CD4-positive, alpha-beta memory T cell (primary cell): ENCODE measurements around the gene DRC7. TPM values are rescaled to one million over a fixed set of nuclear protein-coding genes. Genes with fewer than 3 reads are reported as not detected.
A peak's percentile ranks its signal among the peaks of the same experiment; 100 is the strongest.
"Not testable (repeated sequence)": the region's sequence is repeated elsewhere in the genome, so short reads cannot be mapped to it uniquely, and the experiment has no call there.

Source experiments
- CTCF ChIA-PET: fragments of 350-600 bp; sonication (Branson Sonifier 250); formaldehyde crosslinking; loops from one replicate; lab custom pipeline; 2021; ENCODE audit warnings: inconsistent platforms; ENCODE audit not compliant: partially characterized antibody; lab: Charles Lee
- POLR2A ChIA-PET: fragments of 350-600 bp; sonication (Branson Sonifier 250); formaldehyde crosslinking; loops from one replicate; lab custom pipeline; 2021; ENCODE audit not compliant: partially characterized antibody; lab: Charles Lee
- DNase-seq, 5 donors: peaks; one replicate each; pipeline versions ENCODE4 v3.0.0 to v3.0.0-alpha.2; 2020 to 2022; ENCODE audit warnings: mixed read lengths in 1 of 5
- H3K27ac ChIP-seq: one replicate; pipeline ENCODE4 v1.7.0; 2013; ENCODE audit warnings: low read depth, low read length
- H3K27me3 ChIP-seq: 2 replicates; pipeline ENCODE4 v1.7.0; 2013; ENCODE audit warnings: mild to moderate bottlenecking, low read length, moderate library complexity; ENCODE audit not compliant: insufficient read depth
- H3K36me3 ChIP-seq: 2 replicates; pipeline ENCODE4 v1.7.0; 2013; ENCODE audit warnings: mild to moderate bottlenecking, low read length, moderate library complexity; ENCODE audit not compliant: insufficient read depth
- H3K4me1 ChIP-seq: 2 replicates; pipeline ENCODE4 v1.7.0; 2013; ENCODE audit warnings: mild to moderate bottlenecking, low read length, moderate library complexity; ENCODE audit not compliant: insufficient read depth
- H3K4me3 ChIP-seq, 2 donors: one replicate each; pipeline ENCODE4 v1.7.0; 2013; ENCODE audit warnings: low read length in 2 of 2, mild to moderate bottlenecking in 1 of 2
- H3K9me3 ChIP-seq, 2 donors: one replicate each; pipeline ENCODE4 v1.7.0; 2013; ENCODE audit warnings: low read length in 2 of 2, control low read depth in 1 of 2; ENCODE audit not compliant: control insufficient read depth in 1 of 2
- H3K27ac Mint-ChIP-seq, 7 donors: one replicate each; pipeline ENCODE4 v1.8.0; 2020 to 2021; ENCODE audit warnings: mixed read lengths in 7 of 7, mild to moderate bottlenecking in 6 of 7, inconsistent platforms in 3 of 7, moderate library complexity in 3 of 7
- H3K27me3 Mint-ChIP-seq, 2 donors: one replicate each; pipeline ENCODE4 v1.8.0; 2020 to 2021; ENCODE audit warnings: mixed read lengths in 2 of 2
- H3K36me3 Mint-ChIP-seq, 2 donors: one replicate each; pipeline ENCODE4 v1.8.0; 2020 to 2021; ENCODE audit warnings: mixed read lengths in 2 of 2, inconsistent platforms in 1 of 2, mild to moderate bottlenecking in 1 of 2
- H3K4me1 Mint-ChIP-seq, 4 donors: one replicate each; pipeline ENCODE4 v1.8.0; 2020 to 2021; ENCODE audit warnings: mixed read lengths in 4 of 4, mild to moderate bottlenecking in 1 of 4
- H3K4me3 Mint-ChIP-seq, 8 donors: one replicate each; pipeline ENCODE4 v1.8.0; 2020 to 2021; ENCODE audit warnings: mixed read lengths in 8 of 8, mild to moderate bottlenecking in 7 of 8, moderate library complexity in 6 of 8, inconsistent platforms in 3 of 8
- H3K9me3 Mint-ChIP-seq, 8 donors: one replicate each; pipeline ENCODE4 v1.8.0; 2020 to 2021; ENCODE audit warnings: mixed read lengths in 8 of 8, mild to moderate bottlenecking in 5 of 8, inconsistent platforms in 3 of 8, moderate library complexity in 1 of 8
- intact Hi-C: fragments of 100-400 bp; cut with micrococcal nuclease; formaldehyde crosslinking; loops from one replicate; pipeline ENCODE4 v1.15.1; 2023
- polyA plus RNA-seq, 2 donors: library from polyadenylated mRNA; unstranded; fragments of 300-500 nt; fragmentation: Illumina TruSeq; gene quantifications; one replicate each; pipeline ENCODE4 v1.2.3, GENCODE V29; 2021
- total RNA-seq, 2 experiments: library from RNA; stranded (reverse); gene quantifications; one replicate each; pipeline ENCODE4 v1.2.3, GENCODE V29; 2021

DRC7 gene
- total and polyA plus RNA-seq, 4 experiments from 2014 or later = not detected

DNA sequence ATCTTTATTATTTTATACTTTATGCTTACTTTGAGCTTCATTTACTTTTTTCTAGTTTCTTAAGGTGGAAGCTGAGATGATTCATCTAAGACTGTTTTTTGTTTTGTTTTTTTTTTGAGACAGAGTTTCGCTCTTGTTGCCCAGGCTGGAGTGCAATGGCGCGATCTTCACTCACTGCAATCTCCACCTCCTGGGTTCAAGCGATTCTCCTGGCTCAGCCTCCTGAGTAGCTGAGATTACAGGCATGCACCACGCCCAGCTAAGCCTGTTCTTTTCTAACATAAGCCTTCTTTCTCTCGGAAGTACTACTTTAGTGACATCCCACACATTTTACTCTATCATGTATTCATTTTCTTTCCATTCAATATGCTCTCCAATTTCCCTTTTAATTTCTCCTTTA is 18.0 kb downstream of the DRC7 start:
- DNase-seq, H3K27me3 ChIP-seq, H3K36me3 Mint-ChIP-seq, intact Hi-C loops, POLR2A ChIA-PET, H3K36me3 ChIP-seq, H3K9me3 ChIP-seq, H3K4me3 Mint-ChIP-seq, H3K4me1 Mint-ChIP-seq, H3K4me1 ChIP-seq, H3K9me3 Mint-ChIP-seq, H3K27ac Mint-ChIP-seq, H3K27ac ChIP-seq, H3K4me3 ChIP-seq, CTCF ChIA-PET: not testable (repeated sequence)
- peaks cover 4 to 12% of the 10 kb centered on the region in 2 donors for H3K27me3 Mint-ChIP-seq

DNA sequence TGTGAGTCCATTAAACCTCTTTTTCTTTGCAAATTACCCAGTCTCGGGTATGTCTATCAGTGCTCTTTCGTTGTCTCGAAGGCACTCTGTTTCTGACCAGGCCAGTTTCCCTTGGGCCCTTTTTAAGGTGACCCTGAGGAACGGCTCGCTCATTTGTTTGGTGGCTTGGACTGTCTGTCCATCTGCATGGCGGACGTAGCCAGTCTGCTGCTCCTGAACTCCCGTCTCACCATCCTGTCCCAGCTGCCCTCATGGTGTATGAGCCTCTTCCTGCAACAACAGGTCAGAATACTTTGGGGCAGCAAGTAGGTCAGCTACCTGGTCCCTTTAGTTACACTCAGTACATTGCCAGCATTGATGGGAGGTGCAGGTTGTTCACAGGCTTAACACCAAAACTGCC is 19.0 kb downstream of the DRC7 start:
- peaks cover 5 to 6% of the 10 kb centered on the region in 2 donors for H3K27me3 Mint-ChIP-seq
- no peaks in the 10 kb centered on the region for H3K4me1 Mint-ChIP-seq
- CTCF ChIA-PET = no interaction called here
- Histone ChIP-seq H3K27me3 (no peaks in the 10 kb centered on the region), H3K4me3 (no peak overlapping the region), H3K36me3 (no peaks in the 10 kb centered on the region), H3K27ac (no peak overlapping the region), H3K9me3 (no peaks in the 10 kb centered on the region), H3K4me1 (no peaks in the 10 kb centered on the region)
- H3K4me3 Mint-ChIP-seq = no peak overlapping the region
- intact Hi-C loops = no loop called here
- POLR2A ChIA-PET = no interaction called here
- H3K27ac Mint-ChIP-seq = no peak overlapping the region
- H3K9me3 Mint-ChIP-seq = no peaks in the 10 kb centered on the region
- DNase-seq = no peak
- H3K36me3 Mint-ChIP-seq = no peaks in the 10 kb centered on the region

DNA sequence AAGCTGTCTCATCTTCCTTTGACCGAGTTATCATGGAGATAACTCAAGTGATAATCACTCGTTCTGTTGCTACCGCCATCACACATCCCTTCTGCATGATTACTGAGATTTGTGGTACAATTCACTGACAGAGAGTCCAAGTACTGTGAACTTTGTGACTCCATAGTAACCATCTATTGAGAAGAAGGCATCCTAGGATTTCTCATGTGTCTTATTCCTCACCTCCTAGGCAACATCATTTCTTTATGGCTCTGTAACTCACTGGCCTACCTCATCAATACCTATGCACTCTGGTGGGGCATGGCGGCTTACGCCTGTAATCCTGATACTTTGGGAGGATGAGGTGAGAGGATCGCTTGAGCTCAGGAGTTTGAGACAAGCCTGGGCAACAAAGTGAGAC is 19.4 kb downstream of the DRC7 start:
- Histone ChIP-seq H3K36me3 (no peaks in the 10 kb centered on the region), H3K27me3 (no peaks in the 10 kb centered on the region), H3K27ac (no peak overlapping the region), H3K4me1 (no peaks in the 10 kb centered on the region), H3K9me3 (no peaks in the 10 kb centered on the region), H3K4me3 (no peak overlapping the region)
- Mint-ChIP-seq H3K9me3 (no peaks in the 10 kb centered on the region), H3K36me3 (no peaks in the 10 kb centered on the region), H3K27me3 (peaks cover 6% of the 10 kb centered on the region in 2 donors), H3K27ac (no peak overlapping the region), H3K4me3 (no peak overlapping the region), H3K4me1 (no peaks in the 10 kb centered on the region)
- DNase-seq = no peak
- intact Hi-C loops = no loop called here
- CTCF ChIA-PET = no interaction called here
- POLR2A ChIA-PET = no interaction called here

DNA sequence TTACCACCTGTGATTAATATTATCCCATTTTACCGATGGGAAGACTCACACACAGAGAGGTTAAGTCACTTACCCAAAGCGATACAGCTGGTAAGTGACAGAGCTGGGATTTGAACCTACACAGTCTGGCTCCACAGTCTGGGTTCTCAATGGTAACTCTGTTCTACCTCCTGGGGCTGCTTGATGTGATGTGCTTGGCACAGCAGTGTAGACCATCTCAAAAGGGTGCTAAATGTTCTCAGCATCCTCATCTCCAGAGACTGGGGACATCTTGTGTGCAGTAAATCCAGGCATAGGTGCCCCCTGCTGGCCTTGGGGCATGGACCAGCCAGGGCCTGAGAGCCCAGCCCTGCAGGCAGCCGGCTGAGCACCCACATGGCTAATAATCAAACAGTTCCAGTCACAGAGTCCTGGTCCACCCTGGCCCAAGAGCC is 25.6 kb downstream of the DRC7 start:
- Mint-ChIP-seq H3K36me3 (no peaks in the 10 kb centered on the region), H3K27me3 (peaks cover 6% of the 10 kb centered on the region in 2 donors), H3K9me3 (peaks cover 0 to 2% (median 0%) of the 10 kb centered on the region in 8 donors), H3K4me1 (no peaks in the 10 kb centered on the region), H3K4me3 (no peak overlapping the region), H3K27ac (peak overlapping the region in 1 of 7 donors; percentile 47)
- no peaks in the 10 kb centered on the region for H3K9me3 ChIP-seq
- no peak overlapping the region for H3K4me3 ChIP-seq
- H3K36me3 ChIP-seq = no peaks in the 10 kb centered on the region
- CTCF ChIA-PET = no interaction called here
- no peaks in the 10 kb centered on the region for H3K27me3 ChIP-seq
- peak in 3 of 5 donors; percentile 28 to 37 (median 33) for DNase-seq
- POLR2A ChIA-PET = no interaction called here
- H3K27ac ChIP-seq = no peak overlapping the region
- H3K4me1 ChIP-seq = no peaks in the 10 kb centered on the region
- intact Hi-C loops = loop anchor here (1.0 kb wide), 2 partner anchors 128 to 144 kb away; no protein-coding TSS in a partner anchor

DNA sequence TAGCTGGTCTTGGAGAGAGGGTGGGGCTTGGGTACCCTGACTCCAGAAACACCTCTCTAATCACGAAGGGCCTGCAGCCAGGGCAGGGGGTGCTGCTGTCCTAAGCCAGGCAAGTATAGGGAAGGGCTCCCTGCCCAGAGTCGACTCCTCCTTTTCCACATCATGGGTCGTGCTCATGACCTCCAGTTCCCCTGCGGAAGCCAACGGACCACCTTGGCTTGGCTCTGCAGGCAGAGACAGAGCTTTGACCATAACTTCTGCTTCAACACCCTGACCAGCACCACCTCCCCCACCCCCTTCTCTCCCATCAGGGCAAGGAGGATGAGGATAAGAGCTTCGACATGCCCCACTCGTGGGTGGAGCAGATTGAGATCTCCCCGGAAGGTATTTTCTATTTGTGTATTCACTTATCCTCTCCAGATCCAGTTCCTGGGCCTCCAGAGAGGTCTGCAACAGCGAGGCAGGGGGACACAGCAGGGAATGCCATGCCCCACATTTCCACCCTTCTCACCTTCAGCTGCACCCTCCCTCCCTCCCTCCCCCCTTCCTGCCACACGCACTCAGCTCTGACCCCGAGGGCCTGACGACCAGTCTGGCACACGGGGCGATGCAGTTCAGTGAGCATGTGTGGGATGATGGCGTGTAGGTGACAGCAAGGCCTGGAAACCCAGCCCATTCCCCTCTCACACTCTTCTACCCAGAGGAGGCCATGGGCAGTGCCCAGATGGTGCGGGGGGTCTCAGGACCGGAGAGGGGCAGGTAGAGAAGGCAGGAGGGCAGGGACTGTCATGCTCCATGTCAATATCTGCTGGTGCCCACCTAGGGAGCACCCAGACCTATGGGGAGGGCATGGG is 27.0 kb downstream of the DRC7 start:
- H3K9me3 ChIP-seq = no peaks in the 10 kb centered on the region
- H3K27me3 ChIP-seq = no peaks in the 10 kb centered on the region
- DNase-seq = no peak
- intact Hi-C loops = no loop called here
- H3K4me3 ChIP-seq = no peak overlapping the region
- ChIA-PET POLR2A (no interaction called here), CTCF (no interaction called here)
- H3K36me3 ChIP-seq = no peaks in the 10 kb centered on the region
- Mint-ChIP-seq H3K27me3 (peaks cover 4 to 5% of the 10 kb centered on the region in 2 donors), H3K4me3 (no peak overlapping the region), H3K36me3 (no peaks in the 10 kb centered on the region), H3K9me3 (peaks cover 0 to 2% (median 0%) of the 10 kb centered on the region in 8 donors), H3K4me1 (no peaks in the 10 kb centered on the region), H3K27ac (no peak overlapping the region)
- no peaks in the 10 kb centered on the region for H3K4me1 ChIP-seq
- H3K27ac ChIP-seq = no peak overlapping the region

DNA sequence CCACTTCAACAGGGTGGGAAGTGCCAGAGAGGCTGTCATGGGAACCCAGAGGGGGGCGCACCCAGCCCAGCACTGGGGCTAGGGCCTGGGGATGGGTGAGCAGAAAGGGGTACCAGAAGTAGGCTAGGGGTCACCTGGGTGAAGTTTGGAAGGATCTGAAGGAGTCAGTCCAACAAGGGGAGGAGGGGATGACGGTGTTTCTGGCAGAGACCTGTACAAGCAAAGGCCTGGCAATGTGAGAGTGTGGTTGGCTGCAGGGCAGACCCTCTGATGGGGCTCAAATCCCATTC is 27.5 kb downstream of the DRC7 start:
- POLR2A ChIA-PET = no interaction called here
- Histone ChIP-seq H3K36me3 (no peaks in the 10 kb centered on the region), H3K27me3 (no peaks in the 10 kb centered on the region), H3K27ac (no peak overlapping the region), H3K9me3 (no peaks in the 10 kb centered on the region), H3K4me3 (no peak overlapping the region), H3K4me1 (no peaks in the 10 kb centered on the region)
- H3K27ac Mint-ChIP-seq = no peak overlapping the region
- CTCF ChIA-PET = no interaction called here
- no peaks in the 10 kb centered on the region for H3K4me1 Mint-ChIP-seq
- H3K4me3 Mint-ChIP-seq = no peak overlapping the region
- DNase-seq = no peak
- intact Hi-C loops = no loop called here
- peaks cover 0 to 2% (median 0%) of the 10 kb centered on the region in 8 donors for H3K9me3 Mint-ChIP-seq
- no peaks in the 10 kb centered on the region for H3K36me3 Mint-ChIP-seq
- H3K27me3 Mint-ChIP-seq = peaks cover 2 to 5% of the 10 kb centered on the region in 2 donors

DNA sequence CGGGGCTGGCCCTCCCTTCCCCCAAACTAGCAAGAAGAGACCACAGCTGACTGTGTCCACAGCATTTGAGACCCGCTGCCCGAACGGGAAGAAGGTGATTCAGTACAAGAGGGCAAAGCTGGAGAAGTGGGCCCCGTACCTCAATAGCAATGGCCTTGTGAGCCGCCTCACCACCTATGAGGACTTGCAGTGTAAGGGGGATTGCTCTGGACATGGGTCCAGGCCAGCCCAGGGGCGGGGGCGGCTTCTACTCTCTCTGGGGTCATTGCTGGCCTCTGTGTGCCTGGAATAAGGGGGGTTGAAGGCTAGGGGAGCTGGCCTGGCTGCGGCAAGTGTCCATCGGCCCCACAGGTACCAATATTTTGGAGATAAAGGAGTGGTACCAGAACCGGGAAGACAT is 28.0 kb downstream of the DRC7 start:
- H3K27me3 ChIP-seq = no peaks in the 10 kb centered on the region
- H3K27ac ChIP-seq = no peak overlapping the region
- H3K4me1 ChIP-seq = no peaks in the 10 kb centered on the region
- Mint-ChIP-seq H3K36me3 (no peaks in the 10 kb centered on the region), H3K4me3 (no peak overlapping the region), H3K27ac (no peak overlapping the region), H3K27me3 (peaks cover 2 to 5% of the 10 kb centered on the region in 2 donors), H3K9me3 (peaks cover 0 to 2% (median 0%) of the 10 kb centered on the region in 8 donors), H3K4me1 (no peaks in the 10 kb centered on the region)
- DNase-seq = no peak
- no peaks in the 10 kb centered on the region for H3K36me3 ChIP-seq
- CTCF ChIA-PET = no interaction called here
- POLR2A ChIA-PET = no interaction called here
- H3K9me3 ChIP-seq = no peaks in the 10 kb centered on the region
- no peak overlapping the region for H3K4me3 ChIP-seq
- intact Hi-C loops = no loop called here
